ENCODE data around the gene PIM1.
"Not testable (repeated sequence)": the region's sequence is repeated elsewhere in the genome, so short reads cannot be mapped to it uniquely, and the experiment has no call there.

Gene PIM1

GRCh38 chr6:37170273-37171200 is 585 bp downstream of the PIM1 start:
- DNase-seq (ENCODE audit: low read depth in 2 of 2, low spot score in 1 of 2) = peak in 1 of 2 donors; percentile 26

DNA sequence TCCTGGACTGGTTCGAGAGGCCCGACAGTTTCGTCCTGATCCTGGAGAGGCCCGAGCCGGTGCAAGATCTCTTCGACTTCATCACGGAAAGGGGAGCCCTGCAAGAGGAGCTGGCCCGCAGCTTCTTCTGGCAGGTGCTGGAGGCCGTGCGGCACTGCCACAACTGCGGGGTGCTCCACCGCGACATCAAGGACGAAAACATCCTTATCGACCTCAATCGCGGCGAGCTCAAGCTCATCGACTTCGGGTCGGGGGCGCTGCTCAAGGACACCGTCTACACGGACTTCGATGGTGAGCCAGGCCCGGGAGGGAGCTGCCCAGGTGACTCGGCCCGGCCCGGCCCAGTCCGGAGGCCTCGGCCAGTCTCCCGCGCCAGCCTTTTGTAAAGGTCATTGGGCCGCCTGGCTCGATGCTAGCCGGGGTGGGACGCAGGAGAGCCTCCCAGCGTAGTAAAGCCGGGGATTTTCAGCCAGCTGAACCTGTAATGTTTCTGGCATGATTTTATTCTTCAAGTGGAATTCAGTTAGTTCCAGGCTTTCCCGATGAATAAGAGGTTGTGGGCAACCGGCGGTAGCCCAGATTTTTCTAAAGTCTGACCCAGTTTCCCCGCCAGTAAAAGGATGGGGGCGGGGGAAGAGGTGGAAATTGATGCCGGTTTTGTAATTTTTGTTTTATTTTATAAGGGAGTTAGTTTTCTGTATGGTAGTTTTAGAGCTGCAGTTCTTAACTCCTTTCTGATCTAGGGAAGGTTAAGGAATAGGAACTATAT is 1.4 kb downstream of the PIM1 start:
- no peak for DNase-seq (ENCODE audit: low read depth in 2 of 2, low spot score in 1 of 2)

- DNase-seq (ENCODE audit: low read depth in 2 of 2, low spot score in 1 of 2) = peak; percentile 82
Measured at GRCh38 chr6:37171970-37172812, 2.2 kb downstream of the PIM1 start.

GRCh38 chr6:37172912-37173492 is 3.0 kb downstream of the PIM1 start:
- no peak for DNase-seq (ENCODE audit: low read depth in 2 of 2, low spot score in 1 of 2)

- DNase-seq (ENCODE audit: low read depth in 2 of 2, low spot score in 1 of 2) = peak in 1 of 2 donors; percentile 38
Measured at GRCh38 chr6:37173493-37174195, 3.7 kb downstream of the PIM1 start.

DNA sequence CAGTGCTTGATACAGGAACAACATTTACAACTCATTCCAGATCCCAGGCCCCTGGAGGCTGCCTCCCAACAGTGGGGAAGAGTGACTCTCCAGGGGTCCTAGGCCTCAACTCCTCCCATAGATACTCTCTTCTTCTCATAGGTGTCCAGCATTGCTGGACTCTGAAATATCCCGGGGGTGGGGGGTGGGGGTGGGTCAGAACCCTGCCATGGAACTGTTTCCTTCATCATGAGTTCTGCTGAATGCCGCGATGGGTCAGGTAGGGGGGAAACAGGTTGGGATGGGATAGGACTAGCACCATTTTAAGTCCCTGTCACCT is 4.2 kb downstream of the PIM1 start:
- no peak for DNase-seq (ENCODE audit: low read depth in 2 of 2, low spot score in 1 of 2)

DNA sequence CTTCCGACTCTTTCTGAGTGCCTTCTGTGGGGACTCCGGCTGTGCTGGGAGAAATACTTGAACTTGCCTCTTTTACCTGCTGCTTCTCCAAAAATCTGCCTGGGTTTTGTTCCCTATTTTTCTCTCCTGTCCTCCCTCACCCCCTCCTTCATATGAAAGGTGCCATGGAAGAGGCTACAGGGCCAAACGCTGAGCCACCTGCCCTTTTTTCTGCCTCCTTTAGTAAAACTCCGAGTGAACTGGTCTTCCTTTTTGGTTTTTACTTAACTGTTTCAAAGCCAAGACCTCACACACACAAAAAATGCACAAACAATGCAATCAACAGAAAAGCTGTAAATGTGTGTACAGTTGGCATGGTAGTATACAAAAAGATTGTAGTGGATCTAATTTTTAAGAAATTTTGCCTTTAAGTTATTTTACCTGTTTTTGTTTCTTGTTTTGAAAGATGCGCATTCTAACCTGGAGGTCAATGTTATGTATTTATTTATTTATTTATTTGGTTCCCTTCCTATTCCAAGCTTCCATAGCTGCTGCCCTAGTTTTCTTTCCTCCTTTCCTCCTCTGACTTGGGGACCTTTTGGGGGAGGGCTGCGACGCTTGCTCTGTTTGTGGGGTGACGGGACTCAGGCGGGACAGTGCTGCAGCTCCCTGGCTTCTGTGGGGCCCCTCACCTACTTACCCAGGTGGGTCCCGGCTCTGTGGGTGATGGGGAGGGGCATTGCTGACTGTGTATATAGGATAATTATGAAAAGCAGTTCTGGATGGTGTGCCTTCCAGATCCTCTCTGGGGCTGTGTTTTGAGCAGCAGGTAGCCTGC is 4.8 kb downstream of the PIM1 start:
- no peak for DNase-seq (ENCODE audit: low read depth in 2 of 2, low spot score in 1 of 2)

- DNase-seq (ENCODE audit: low read depth in 2 of 2, low spot score in 1 of 2) = no peak
Measured at GRCh38 chr6:37175332-37176267, 5.6 kb downstream of the PIM1 start.

GRCh38 chr6:37176268-37177076 is 6.5 kb downstream of the PIM1 start:
- no peak for DNase-seq (ENCODE audit: low read depth in 2 of 2, low spot score in 1 of 2)

- no peak for DNase-seq (ENCODE audit: low read depth in 2 of 2, low spot score in 1 of 2)
Measured at GRCh38 chr6:37177077-37177934, 7.4 kb downstream of the PIM1 start.

- no peak for DNase-seq (ENCODE audit: low read depth in 2 of 2, low spot score in 1 of 2)
Measured at GRCh38 chr6:37177935-37178517, 8.1 kb downstream of the PIM1 start.

DNA sequence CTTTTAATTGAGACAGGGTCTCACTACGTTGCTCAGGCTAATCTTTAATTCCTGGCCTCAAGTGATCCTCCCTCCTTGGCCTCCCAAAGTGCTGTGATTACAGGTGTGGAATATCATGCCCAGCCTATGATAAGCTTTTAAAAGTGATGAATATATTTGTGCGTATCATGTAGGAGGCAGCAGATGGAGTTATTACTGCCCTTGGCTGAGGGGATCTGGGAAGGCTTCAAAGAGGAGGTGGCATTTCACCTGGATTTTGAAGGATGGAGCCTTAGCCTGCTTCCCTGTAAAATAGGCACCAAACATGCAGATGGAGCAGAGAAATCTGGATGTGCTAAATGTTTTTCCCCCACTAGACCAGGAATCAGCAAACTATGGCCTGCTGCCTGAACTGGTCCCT is 10.1 kb downstream of the PIM1 start:
- DNase-seq (ENCODE audit: low read depth in 2 of 2, low spot score in 1 of 2) = no peak

- not testable (repeated sequence) for DNase-seq (ENCODE audit: low read depth in 2 of 2, low spot score in 1 of 2)
Measured at GRCh38 chr6:37180610-37181009, 10.7 kb downstream of the PIM1 start.

DNA sequence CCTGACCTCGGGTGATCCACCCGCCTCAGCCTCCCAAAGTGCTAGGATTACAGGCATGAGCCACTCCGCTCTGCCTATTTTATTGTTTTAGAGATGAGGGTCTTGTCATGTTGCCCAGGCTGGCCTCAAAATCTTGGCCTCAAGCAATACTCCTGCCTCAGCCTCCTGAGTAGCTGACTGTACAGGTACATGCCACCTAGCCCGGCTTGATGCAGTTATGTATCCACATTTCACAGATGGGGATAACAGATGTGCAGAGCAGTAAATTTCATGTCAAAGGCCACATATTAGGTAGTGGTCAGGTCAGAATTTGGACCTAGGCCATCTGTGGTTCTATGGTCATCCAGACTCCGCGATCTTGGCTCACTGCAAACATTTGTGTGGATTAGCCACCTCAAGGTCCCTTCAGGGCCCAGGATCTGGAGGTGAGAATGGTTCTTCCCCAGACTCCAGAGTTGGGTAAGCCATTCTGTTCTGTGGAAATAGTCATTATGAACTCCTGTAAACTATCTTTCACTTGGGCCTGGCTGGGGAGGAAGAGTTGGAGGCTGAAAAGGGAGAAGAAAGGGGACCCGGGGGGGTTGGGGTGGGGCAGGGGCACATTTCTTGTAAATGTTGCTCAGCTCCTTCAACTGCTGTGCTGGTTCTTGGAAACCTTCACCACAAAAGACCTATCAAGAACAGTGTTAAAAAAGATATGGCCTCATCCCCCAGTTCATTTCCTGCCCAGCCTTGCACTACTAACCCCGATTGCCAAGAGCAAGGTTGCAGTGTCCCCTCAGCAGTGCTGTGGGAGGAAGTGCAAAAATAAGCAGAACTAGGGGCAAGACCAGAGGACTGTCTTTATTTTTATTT is 13.0 kb downstream of the PIM1 start:
- DNase-seq (ENCODE audit: low read depth in 2 of 2, low spot score in 1 of 2) = peak in 1 of 2 donors; percentile 50

- DNase-seq (ENCODE audit: low read depth in 2 of 2, low spot score in 1 of 2) = not testable (repeated sequence)
Measured at GRCh38 chr6:37185949-37186720, 16.2 kb downstream of the PIM1 start.
